Ramos (cell line): ENCODE results near the gene DNAJC5.

Experiments used
- in situ Hi-C: fragments of 300-500 bp; cut with MboI; formaldehyde crosslinking; loops from one replicate; pipeline ENCODE4 v1.14.3; 2022; ENCODE audit warnings: low sequenced_read_pairs; ENCODE audit not compliant: unreplicated experiment

DNAJC5 gene

DNA sequence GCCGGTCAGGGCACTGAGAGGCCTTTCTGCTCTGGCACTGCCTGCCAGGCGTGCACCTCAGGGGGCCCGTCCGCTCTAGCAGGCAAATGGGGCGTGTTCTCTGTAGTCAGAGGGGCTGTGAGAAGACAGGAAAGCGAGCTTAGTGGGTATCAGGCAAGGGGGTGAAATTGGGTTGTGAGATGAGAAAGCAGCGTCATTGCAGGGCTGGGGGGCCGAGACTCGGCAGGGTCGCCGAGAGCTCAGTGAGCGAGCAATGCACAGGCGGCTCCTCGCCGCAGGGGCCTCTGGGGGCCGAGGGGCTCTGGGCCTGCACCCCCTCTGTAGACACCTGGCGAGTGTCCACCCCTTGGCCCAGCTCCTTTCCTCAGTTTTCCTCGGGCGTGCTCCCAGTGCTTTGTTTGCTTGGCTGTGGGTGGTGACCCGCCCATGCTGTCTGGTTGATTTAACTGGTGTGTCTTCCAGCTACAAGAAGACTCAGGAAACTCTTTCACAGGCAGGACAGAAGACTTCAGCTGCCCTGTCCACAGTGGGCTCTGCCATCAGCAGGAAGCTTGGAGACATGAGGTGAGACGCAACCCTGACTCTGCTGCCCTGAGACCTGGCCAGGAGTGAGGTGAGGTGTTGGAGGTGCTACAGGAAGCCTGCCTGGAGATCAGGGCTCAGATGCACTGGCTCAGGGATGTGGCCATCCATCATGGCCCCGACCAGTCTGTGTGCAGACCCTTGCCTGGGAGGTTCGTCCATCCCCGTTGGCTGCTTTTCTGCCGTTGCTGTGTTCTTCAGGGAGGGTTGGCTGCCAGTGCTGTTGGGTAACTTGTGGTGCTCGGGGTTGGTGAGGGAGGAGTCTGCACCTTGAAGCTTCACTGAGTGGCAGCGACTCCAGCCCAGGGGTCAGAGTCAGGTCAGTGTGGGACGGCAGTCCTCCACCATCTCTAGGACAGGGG, 12.4 kb upstream of the DNAJC5 start:
- in situ Hi-C loops = no loop called here

- in situ Hi-C loops = no loop called here
Measured at GRCh38 chr20:63883201-63883593, 11.7 kb upstream of the DNAJC5 start.

GRCh38 chr20:63884506-63885263, 10.2 kb upstream of the DNAJC5 start:
- in situ Hi-C loops = no loop called here

- in situ Hi-C loops = no loop called here
Measured at GRCh38 chr20:63885264-63886053, 9.5 kb upstream of the DNAJC5 start.

DNA sequence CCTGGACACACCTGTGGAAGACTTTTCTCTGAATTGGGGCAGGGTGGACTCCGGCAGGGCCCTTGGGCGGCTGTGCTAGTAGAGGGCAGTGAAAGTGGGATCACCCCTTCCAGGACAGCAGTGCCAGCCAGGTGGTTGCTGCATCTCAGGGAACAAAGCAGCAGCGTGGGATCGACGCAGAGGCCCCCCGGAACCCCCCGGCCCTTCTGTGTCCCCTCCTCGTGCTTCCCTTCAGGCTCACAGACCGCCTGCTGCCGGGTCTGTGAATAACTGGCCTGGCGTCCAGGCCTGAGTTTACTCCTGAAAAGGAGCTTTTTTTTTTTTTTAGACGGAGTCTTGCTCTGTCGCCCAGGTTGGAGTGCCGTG, 8.9 kb upstream of the DNAJC5 start:
- in situ Hi-C loops = no loop called here

GRCh38 chr20:63886921-63887320, 8.0 kb upstream of the DNAJC5 start:
- in situ Hi-C loops = no loop called here

DNA sequence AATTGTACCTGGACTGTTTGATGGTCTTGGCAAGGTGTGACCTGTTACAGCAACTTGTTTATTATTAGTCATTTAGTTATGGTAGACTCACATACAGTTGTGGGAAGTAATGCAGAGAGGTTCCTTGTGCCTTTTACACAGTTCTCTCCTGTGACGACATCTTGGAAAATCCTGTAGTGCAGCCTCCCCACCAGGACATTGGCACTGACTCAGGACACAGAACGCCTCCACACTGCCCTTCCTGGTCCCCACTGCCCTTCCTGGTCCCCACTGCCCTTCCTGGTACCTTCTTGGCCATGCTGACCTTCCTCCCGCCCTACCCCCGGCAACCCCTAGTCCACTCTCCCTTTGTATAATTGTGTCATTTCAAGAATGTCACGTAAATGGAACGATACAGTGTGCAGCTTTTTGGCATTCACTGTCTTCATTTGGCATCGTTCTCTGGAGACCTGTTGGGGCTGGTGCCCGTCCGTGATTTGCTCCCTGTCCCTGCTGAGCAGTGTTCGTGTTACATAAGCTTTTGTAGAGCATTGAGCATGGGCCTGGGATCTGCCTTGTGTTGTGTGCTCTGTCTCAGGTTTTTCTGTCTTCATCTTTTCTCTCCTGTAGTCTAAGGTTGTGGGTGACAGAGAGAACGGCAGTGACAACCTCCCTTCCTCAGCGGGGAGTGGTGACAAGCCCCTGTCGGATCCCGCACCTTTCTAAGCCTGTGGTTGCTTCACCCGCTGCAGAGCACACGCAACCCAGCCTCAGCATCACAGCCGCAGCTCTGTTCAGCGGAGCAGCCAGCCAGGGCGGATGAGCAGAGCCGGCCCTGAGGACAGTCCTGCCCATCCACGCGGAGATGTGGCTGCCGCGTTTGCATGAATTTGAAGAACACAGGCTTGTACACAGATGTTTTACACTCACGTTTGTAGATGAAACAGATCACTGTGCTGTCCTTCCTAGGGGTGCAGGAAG, 5.4 kb upstream of the DNAJC5 start:
- in situ Hi-C loops = no loop called here

GRCh38 chr20:63890201-63890576, 4.7 kb upstream of the DNAJC5 start:
- in situ Hi-C loops = no loop called here

- in situ Hi-C loops = no loop called here
Measured at GRCh38 chr20:63890616-63891015, 4.3 kb upstream of the DNAJC5 start.

GRCh38 chr20:63891061-63892002, 3.6 kb upstream of the DNAJC5 start:
- in situ Hi-C loops = no loop called here

- in situ Hi-C loops = no loop called here
Measured at GRCh38 chr20:63892402-63892801, 2.5 kb upstream of the DNAJC5 start.

DNA sequence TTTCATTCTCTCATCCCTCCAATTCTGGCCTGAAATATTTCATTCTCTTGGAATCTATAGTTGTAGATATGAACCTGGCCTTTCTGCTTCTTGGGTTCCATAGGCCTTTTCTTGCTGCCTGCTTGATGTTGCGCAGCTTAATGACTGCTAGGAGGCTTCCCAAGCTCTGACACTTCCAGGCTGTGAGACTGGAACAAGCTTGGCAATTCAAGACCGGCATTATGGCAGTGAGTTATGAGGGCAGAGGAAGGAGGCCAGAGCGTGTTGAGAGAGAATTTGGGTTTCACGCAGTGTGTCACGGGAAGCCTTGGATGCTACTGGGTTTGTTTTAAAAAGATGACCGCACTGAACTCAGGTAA, 948 bp upstream of the DNAJC5 start:
- in situ Hi-C loops = no loop called here

- in situ Hi-C loops = no loop called here
Measured at GRCh38 chr20:63895202-63895951, 451 bp downstream of the DNAJC5 start.

- in situ Hi-C loops = no loop called here
Measured at GRCh38 chr20:63895952-63896263, 982 bp downstream of the DNAJC5 start.

DNA sequence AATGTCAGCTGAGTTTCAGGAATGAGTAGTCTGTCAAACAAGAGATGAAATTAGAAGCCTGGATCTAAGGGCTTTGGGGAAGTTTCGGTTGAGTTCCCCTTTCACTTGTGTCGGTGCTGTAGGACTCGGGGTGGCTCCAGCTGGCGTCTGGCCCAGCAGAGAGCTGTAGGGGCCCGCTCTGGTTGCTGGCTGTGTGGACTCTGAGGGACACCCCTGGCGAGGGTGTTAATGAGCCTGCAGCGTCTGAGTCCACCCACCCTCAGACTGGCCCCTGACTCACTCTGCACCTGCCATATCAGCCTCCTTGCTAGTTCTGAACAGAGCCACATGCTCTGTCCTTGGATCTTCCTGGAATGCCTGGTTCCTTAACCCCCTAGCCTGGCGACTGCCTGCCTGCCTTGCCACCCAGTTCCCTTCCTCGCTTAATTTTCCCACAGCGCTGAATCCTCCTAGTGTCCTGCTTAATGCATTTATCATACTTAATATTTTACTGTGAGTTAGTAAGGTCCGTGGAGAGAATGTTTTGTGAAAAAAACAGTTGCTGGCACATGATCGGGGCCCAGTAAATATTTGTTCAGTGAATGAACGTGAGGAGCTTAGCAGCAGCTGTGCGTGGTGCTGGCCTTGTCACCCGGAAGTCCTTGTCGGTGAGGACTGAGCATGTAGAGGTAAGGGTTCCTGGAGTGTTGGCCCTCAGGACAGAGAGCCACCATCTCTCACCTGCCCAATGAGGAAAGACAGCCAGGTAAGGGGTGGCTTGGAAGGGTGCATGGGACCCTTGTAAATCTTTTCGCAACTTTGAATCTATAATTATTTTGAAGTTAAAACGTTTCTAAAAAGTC, 1.6 kb downstream of the DNAJC5 start:
- in situ Hi-C loops = no loop called here

DNA sequence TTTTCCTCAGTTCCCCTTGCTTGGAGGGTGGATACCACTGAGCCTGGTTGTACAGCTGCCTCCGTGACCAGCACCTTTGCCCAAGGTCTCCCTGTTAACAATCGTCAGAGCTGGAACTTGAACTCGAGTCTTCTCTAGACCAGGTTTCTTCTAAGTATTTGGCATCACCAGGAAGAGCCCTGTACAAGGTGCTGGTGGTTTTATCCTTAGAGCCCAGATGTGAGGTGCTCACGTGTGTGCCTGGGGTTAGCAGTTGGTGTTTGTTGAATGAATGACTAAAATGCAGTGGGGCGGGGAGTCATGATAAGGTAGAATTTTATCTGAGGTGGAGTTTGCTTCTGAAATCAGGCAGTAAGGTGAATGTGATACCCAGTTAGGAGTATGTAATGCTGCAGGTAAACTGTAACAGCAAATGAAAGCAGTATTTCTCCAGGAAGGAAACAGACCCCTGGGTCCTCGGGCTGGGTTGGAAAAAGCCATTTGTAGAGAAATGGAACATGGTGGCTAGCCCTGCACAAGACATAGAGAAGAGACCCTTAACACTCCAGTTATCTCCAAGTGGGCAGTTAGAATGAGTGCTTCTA, 3.1 kb downstream of the DNAJC5 start:
- in situ Hi-C loops = no loop called here
